Measurements from ENCODE around the gene OR52N2.

OR52N2 gene

GRCh38 chr11:5846701-5847100 lies 38.0 kb downstream of the OR52N2 start:
- H3K4me1 ChIP-seq (ENCODE audit: control insufficient read depth in 1 of 2, insufficient read depth in 1 of 2, low read depth in 1 of 2, low read length in 1 of 2): no peaks in the 10 kb centered on the region
- no peak for TF ChIP-seq CTCF (IDR thresholded peaks at IDR 0.05)
- H3K4me3 ChIP-seq (ENCODE audit: low read depth in 1 of 2, low read length in 1 of 2): no peak overlapping the region
- H3K27ac ChIP-seq: no peak overlapping the region
- no peaks in the 10 kb centered on the region for H3K36me3 ChIP-seq
- no peaks in the 10 kb centered on the region for H3K9me3 ChIP-seq
- H3K27me3 ChIP-seq: no peaks in the 10 kb centered on the region

GRCh38 chr11:5847711-5848110 lies 39.0 kb downstream of the OR52N2 start:
- Histone ChIP-seq H3K27me3 (no peaks in the 10 kb centered on the region), H3K27ac (no peak overlapping the region), H3K9me3 (no peaks in the 10 kb centered on the region), H3K36me3 (no peaks in the 10 kb centered on the region), H3K4me1 (ENCODE audit: control insufficient read depth in 1 of 2, insufficient read depth in 1 of 2, low read depth in 1 of 2, low read length in 1 of 2) (no peaks in the 10 kb centered on the region), H3K4me3 (ENCODE audit: low read depth in 1 of 2, low read length in 1 of 2) (no peak overlapping the region)
- TF ChIP-seq CTCF (IDR thresholded peaks at IDR 0.05): no peak

- no peak overlapping the region for H3K4me3 ChIP-seq (ENCODE audit: low read depth in 1 of 2, low read length in 1 of 2)
- H3K36me3 ChIP-seq: no peaks in the 10 kb centered on the region
- no peaks in the 10 kb centered on the region for H3K4me1 ChIP-seq (ENCODE audit: control insufficient read depth in 1 of 2, insufficient read depth in 1 of 2, low read depth in 1 of 2, low read length in 1 of 2)
- TF ChIP-seq CTCF (IDR thresholded peaks at IDR 0.05): no peak
- H3K27me3 ChIP-seq: no peaks in the 10 kb centered on the region
- H3K9me3 ChIP-seq: no peaks in the 10 kb centered on the region
- no peak overlapping the region for H3K27ac ChIP-seq
Observed at GRCh38 chr11:5851002-5851401, 42.3 kb downstream of the OR52N2 start.

GRCh38 chr11:5857590-5857989 lies 48.9 kb downstream of the OR52N2 start, which contains the start of gene OR52E8:
Gene OR52E8, minus strand, starts transcription at chr11:5857690. Its CDS starts 0 bp downstream, at chr11:5857690.
- H3K4me3 ChIP-seq (ENCODE audit: low read depth in 1 of 2, low read length in 1 of 2): no peak within 1 kb of the TSS
- TF ChIP-seq CTCF (IDR thresholded peaks at IDR 0.05): no peak
- H3K36me3 ChIP-seq: no peaks in the 10 kb centered on the region
- no peaks in the 10 kb centered on the region for H3K9me3 ChIP-seq
- H3K4me1 ChIP-seq (ENCODE audit: control insufficient read depth in 1 of 2, insufficient read depth in 1 of 2, low read depth in 1 of 2, low read length in 1 of 2): no peaks in the 10 kb centered on the region
- H3K27ac ChIP-seq: no peak within 1 kb of the TSS
- H3K27me3 ChIP-seq: no peaks in the 10 kb centered on the region

GRCh38 chr11:5865826-5866225 lies 57.1 kb downstream of the OR52N2 start:
- H3K36me3 ChIP-seq: no peaks in the 10 kb centered on the region
- H3K9me3 ChIP-seq: no peaks in the 10 kb centered on the region
- no peak for TF ChIP-seq CTCF (IDR thresholded peaks at IDR 0.05)
- H3K27ac ChIP-seq: no peak overlapping the region
- no peak overlapping the region for H3K4me3 ChIP-seq (ENCODE audit: low read depth in 1 of 2, low read length in 1 of 2)
- H3K27me3 ChIP-seq: no peaks in the 10 kb centered on the region
- H3K4me1 ChIP-seq (ENCODE audit: control insufficient read depth in 1 of 2, insufficient read depth in 1 of 2, low read depth in 1 of 2, low read length in 1 of 2): no peaks in the 10 kb centered on the region
